ENCODE results near the gene RGP1.

The RGP1 gene

DNA sequence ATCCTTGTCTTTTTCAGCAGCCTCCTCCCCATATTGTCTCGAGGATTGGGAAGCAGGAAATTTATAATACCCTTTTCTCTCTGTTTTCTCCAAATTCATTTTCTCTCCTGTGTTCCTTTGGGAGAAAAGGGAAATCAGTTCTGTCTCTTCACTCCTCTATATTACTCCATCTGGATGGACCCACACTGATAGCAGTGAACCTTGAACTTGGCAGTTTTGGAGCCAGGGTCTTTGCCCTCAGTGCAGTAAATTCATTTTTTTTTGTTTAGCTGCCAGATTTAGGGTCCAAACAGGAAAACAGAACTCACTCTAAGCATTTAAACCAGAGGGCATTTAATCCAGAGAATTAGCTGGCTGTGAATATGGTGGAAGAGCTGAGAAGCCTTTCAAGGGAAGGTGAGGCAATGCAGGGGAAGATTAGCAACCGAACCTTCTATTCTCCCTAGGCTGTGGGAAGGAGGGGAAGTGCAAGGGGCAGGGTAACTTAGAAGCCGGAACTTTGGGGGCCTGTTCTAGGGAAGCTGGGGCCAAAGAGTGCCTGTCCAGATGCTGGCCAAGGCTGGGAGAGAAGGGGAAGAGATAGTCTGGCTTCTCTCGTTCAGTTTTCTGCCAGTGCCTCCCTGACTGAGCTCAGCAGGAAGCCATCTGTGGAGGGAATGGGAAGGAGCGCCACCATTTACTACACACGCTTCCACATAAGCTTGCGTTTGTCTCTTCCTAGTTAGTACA lies 26.0 kb downstream of the RGP1 start:
- no peaks in the 10 kb centered on the region for H3K27me3 ChIP-seq
- DNase-seq, result no peak

DNA sequence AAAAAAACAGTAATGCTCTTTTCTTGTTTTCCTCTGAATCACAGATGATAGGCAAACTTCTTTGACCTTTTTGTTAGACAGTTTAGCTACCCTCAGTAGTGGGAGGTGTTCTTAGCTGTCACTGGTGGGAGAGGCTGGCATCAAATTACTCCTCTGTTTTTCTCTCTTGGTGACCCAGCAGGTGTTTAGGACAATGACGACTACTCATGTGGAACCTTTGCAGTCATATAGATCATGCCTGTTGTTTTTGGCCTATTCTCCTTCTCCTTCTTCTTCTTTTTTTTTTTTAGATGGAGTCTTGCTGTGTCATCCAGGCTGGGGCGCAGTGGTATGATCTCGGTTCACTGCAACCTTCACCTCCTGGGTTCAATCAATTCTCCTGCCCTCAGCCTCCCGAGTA lies 26.9 kb downstream of the RGP1 start:
- Histone ChIP-seq H3K27me3 (no peaks in the 10 kb centered on the region), H3K9me3 (no peaks in the 10 kb centered on the region), H3K36me3 (no peaks in the 10 kb centered on the region), H3K4me3 (ENCODE audit: low read depth, low read length) (no peak overlapping the region), H3K4me1 (peaks cover 12% of the 10 kb centered on the region; the same call in 1 of the 2 replicates)
- TF ChIP-seq, protein P1, sequence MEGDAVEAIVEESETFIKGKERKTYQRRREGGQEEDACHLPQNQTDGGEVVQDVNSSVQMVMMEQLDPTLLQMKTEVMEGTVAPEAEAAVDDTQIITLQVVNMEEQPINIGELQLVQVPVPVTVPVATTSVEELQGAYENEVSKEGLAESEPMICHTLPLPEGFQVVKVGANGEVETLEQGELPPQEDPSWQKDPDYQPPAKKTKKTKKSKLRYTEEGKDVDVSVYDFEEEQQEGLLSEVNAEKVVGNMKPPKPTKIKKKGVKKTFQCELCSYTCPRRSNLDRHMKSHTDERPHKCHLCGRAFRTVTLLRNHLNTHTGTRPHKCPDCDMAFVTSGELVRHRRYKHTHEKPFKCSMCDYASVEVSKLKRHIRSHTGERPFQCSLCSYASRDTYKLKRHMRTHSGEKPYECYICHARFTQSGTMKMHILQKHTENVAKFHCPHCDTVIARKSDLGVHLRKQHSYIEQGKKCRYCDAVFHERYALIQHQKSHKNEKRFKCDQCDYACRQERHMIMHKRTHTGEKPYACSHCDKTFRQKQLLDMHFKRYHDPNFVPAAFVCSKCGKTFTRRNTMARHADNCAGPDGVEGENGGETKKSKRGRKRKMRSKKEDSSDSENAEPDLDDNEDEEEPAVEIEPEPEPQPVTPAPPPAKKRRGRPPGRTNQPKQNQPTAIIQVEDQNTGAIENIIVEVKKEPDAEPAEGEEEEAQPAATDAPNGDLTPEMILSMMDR (IDR thresholded peaks at IDR 0.05; ENCODE audit: low read depth, low read length), result no peak
- DNase-seq, result no peak

More for the DNA sequence above, 26.0 kb downstream of the RGP1 start:
- Histone ChIP-seq H3K36me3 (no peaks in the 10 kb centered on the region), H3K4me3 (ENCODE audit: low read depth, low read length) (no peak overlapping the region), H3K4me1 (peaks cover 13% of the 10 kb centered on the region), H3K9me3 (no peaks in the 10 kb centered on the region)
- TF ChIP-seq, protein P1 (IDR thresholded peaks at IDR 0.05; ENCODE audit: low read depth, low read length), result no peak

DNA sequence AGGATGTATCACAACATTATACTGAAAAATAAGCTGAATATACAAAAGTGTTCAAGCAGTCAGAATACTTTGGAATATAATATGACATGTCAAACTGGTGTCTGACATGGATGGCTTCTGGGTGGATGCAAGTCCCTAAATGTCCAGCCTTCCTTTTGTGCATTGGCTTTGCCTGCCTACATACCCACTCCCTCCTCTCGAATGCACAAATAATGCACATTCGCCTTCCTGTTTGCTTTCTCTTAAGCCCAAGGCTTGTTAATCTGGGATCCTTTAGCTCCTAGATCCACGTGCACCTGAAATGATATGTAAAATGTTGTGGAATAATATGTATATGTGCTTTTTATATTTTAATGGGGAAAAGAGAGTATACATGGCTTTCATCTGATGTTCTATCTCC lies 29.4 kb downstream of the RGP1 start:
- Histone ChIP-seq H3K27me3 (no peaks in the 10 kb centered on the region), H3K4me3 (ENCODE audit: low read depth, low read length) (no peak overlapping the region), H3K36me3 (no peaks in the 10 kb centered on the region), H3K9me3 (no peaks in the 10 kb centered on the region), H3K4me1 (no peaks in the 10 kb centered on the region; the same call in 1 of the 2 replicates)
- no peak for DNase-seq
- TF ChIP-seq, protein P1 (IDR thresholded peaks at IDR 0.05; ENCODE audit: low read depth, low read length), result no peak

DNA sequence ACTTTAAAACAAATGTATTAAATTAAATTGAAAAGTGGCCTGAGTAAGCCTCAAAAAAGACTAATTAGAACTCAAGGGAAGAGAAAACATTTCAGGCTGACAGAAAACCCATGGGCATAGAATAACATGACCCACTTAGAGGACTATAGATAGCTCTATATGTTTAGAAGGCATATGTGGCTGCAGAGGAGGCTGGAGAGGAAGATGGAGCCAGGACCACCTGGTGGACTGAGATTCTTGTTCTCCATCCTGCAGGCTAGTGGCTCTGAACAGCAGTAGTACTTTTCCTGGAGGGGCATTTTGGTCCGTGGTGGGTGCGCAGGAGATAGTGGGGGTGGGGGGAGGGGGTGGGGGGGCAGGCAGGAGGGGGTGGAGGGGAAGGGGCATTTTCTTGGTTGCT lies 32.0 kb downstream of the RGP1 start:
- Histone ChIP-seq H3K27me3 (no peaks in the 10 kb centered on the region), H3K4me1 (no peaks in the 10 kb centered on the region), H3K4me3 (ENCODE audit: low read depth, low read length) (no peak overlapping the region), H3K36me3 (no peaks in the 10 kb centered on the region), H3K9me3 (no peaks in the 10 kb centered on the region)
- no peak for DNase-seq
- TF ChIP-seq, protein P1 (IDR thresholded peaks at IDR 0.05; ENCODE audit: low read depth, low read length), result no peak

DNA sequence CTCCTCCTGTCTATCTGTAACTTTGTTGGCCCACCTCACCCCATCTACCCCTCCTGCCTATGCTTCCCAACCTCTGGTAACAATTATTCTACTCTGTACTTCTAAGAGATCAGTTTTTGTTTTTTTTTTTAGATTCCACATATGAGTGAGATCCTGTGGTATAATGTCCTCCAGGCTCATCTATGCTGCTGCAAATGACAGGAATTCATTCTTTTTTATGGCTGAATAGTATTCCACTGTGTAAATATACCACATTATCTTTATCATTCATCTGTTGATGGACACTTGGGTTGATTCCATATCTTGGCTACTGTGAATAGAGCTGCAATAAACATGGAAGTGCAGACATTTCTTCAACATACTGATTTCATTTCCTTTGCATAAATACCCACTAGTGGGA lies 34.3 kb downstream of the RGP1 start:
- Histone ChIP-seq H3K27me3 (no peaks in the 10 kb centered on the region), H3K9me3 (no peaks in the 10 kb centered on the region), H3K4me1 (no peaks in the 10 kb centered on the region), H3K36me3 (no peaks in the 10 kb centered on the region), H3K4me3 (ENCODE audit: low read depth, low read length) (no peak overlapping the region)
- TF ChIP-seq, protein P1 (IDR thresholded peaks at IDR 0.05; ENCODE audit: low read depth, low read length), result no peak
- no peak for DNase-seq

DNA sequence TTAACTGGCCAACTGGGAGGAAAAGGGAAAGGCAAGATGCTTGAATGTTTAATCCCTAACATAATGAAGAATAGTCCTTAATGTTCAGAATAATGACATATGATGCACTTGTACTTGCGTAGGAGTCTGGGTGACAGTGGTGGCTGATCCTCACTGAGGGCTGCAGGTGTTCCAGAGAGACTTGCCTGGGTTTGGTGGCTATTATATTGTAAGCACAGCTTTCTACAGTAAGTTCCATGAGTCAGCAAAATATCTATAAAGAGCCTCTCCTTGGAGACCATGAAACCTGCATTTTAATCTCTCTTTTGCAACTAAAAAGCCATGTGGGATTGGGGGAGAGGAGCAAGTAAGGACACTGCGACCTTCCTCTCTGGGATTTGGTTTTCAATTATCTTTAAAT lies 40.5 kb downstream of the RGP1 start:
- H3K36me3 ChIP-seq, result no peaks in the 10 kb centered on the region
- TF ChIP-seq, protein P1 (IDR thresholded peaks at IDR 0.05; ENCODE audit: low read depth, low read length), result no peak
- peaks cover 11% of the 10 kb centered on the region for H3K4me1 ChIP-seq
- H3K9me3 ChIP-seq, result no peaks in the 10 kb centered on the region
- H3K27me3 ChIP-seq, result no peaks in the 10 kb centered on the region
- no peak overlapping the region for H3K4me3 ChIP-seq (ENCODE audit: low read depth, low read length)
- no peak for DNase-seq
